ENCODE results near the gene COX19.
A peak's percentile ranks its signal among the peaks of the same experiment; 100 is the strongest.

The COX19 gene

DNA sequence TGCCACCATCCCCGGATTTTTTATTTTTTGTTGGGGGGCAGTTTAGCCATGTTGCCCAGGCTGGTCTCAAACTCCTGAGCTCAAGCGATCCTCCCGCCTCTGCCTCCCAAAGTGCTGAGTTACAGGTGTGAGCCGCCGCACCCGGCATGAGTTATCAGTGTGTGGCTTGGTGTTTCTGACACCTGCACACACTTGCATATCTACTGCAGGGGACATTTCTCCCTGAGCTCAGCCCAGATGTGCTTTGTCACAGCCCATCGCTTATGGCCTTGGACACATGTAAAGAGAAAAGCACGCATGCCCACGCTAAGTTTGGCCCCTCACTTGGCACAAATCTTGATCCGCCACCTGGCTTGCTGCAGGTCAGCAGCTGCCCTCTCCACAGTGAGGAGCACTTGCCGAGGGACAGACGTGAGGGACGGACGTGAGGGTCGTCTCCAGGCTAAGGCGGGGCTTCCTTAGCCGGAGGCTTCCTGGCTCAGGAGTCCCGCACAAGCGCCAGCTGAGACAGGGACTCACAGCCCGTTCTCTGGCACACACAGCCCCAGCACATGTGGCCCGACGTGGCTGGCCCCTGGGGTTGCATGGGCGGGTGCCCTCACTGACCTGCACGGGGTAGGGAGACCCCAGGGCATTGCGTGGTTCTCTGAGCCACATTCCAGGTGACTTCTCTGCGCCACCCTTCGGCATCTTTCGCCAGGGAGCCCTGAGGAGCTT is 19.4 kb upstream of the COX19 start:
- H3K4me3 ChIP-seq (ENCODE audit: control insufficient read depth, low read depth, low read length): no peak overlapping the region
- TF ChIP-seq, protein P1, sequence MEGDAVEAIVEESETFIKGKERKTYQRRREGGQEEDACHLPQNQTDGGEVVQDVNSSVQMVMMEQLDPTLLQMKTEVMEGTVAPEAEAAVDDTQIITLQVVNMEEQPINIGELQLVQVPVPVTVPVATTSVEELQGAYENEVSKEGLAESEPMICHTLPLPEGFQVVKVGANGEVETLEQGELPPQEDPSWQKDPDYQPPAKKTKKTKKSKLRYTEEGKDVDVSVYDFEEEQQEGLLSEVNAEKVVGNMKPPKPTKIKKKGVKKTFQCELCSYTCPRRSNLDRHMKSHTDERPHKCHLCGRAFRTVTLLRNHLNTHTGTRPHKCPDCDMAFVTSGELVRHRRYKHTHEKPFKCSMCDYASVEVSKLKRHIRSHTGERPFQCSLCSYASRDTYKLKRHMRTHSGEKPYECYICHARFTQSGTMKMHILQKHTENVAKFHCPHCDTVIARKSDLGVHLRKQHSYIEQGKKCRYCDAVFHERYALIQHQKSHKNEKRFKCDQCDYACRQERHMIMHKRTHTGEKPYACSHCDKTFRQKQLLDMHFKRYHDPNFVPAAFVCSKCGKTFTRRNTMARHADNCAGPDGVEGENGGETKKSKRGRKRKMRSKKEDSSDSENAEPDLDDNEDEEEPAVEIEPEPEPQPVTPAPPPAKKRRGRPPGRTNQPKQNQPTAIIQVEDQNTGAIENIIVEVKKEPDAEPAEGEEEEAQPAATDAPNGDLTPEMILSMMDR (IDR thresholded peaks at IDR 0.05; ENCODE audit: control insufficient read depth, insufficient read depth, low read depth, low read length, missing control alignments): no peak
- DNase-seq (ENCODE audit: low read depth): no peak

DNA sequence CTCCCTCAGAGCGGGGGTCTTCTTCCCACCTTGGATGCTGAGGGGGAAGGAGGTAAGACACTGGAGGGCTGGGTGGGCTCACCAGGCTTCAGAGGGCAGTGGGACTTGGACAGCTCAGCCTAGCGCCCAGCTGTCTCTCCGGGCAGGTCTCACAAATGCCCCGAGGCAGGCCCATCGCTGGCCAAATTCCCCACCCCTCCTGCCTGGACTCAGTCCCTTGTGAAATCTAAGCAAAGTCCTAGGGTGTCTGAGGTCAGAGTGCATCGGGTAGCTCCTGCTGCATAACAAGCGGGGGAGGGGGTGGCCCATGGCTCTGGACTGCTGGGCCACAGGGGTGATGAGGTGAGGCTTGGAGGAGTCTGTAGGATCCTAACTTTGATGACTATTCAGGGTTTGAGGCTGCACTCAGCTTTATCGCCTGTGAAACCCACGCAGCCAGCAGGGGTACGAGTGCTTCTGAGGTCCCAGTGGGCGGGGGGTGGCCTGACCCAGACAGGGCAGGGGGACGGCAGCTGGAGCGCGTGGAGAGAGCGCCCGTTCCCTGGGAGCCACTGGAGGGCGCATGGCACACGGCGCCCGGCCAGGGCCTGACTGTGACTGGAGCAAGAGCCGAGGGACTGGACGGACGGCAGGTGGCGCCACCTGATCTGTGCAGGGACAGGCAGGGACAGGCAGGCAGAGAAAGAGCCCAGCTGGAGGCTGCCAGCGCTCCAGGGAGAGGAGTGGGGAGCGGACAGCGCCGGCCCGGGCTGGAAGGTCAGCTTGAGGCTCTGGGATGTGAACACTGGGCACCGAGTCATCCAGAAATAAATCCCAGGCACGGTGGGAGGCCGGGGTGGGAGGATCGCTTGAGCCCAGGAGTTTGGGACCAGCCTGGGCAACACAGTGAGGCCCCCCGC is 17.6 kb upstream of the COX19 start:
- H3K4me3 ChIP-seq (ENCODE audit: control insufficient read depth, low read depth, low read length): no peak overlapping the region
- TF ChIP-seq, protein P1 (IDR thresholded peaks at IDR 0.05; ENCODE audit: control insufficient read depth, insufficient read depth, low read depth, low read length, missing control alignments): peak; percentile 100
- DNase-seq (ENCODE audit: low read depth): peak; percentile 82

DNA sequence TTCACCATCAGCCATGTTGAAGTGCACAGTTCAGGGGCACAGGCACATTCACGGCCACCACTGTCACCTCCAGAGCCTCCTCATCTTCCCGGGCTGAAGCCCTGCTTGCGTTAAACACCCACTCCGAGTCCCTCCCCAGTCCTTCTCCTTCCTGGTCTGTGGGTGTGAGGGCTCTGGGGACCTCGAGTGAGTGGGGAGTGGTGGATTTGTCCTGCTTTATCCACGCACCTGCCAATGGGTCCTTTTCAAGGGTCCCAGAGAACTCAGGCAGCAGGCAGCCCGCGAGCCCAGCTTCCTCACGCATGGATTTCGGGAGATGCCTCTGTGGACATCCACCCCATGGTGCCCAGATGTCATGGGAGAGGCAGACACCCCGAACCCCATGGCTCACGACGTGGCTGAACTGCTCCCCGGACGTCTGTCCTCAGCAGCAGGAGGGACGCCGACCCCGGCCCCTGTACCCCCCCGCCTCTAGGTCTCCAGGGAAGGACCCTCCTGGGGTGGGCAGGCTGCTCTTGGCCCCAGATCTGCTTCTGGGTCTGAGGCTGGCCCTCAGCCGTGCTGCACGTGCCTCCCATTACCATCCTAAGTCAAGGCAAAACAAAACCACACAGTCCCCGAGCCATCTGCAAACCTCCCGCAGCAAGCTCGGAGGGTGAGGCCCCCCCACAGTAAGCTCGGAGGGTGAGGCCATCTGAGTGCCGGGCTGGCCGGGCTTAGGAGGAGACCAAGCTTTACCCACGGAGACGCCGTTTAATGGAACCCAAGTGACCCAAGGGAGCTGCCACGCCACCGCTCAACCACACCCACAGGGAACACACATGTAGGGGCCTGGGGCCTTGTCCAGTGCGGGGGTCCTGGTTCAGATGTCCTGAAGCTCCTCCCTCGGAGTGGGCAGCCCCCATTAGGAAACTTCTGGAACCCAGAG is 16.6 kb upstream of the COX19 start:
- no peak for DNase-seq (ENCODE audit: low read depth)
- TF ChIP-seq, protein P1 (IDR thresholded peaks at IDR 0.05; ENCODE audit: control insufficient read depth, insufficient read depth, low read depth, low read length, missing control alignments): no peak
- no peak overlapping the region for H3K4me3 ChIP-seq (ENCODE audit: control insufficient read depth, low read depth, low read length)

DNA sequence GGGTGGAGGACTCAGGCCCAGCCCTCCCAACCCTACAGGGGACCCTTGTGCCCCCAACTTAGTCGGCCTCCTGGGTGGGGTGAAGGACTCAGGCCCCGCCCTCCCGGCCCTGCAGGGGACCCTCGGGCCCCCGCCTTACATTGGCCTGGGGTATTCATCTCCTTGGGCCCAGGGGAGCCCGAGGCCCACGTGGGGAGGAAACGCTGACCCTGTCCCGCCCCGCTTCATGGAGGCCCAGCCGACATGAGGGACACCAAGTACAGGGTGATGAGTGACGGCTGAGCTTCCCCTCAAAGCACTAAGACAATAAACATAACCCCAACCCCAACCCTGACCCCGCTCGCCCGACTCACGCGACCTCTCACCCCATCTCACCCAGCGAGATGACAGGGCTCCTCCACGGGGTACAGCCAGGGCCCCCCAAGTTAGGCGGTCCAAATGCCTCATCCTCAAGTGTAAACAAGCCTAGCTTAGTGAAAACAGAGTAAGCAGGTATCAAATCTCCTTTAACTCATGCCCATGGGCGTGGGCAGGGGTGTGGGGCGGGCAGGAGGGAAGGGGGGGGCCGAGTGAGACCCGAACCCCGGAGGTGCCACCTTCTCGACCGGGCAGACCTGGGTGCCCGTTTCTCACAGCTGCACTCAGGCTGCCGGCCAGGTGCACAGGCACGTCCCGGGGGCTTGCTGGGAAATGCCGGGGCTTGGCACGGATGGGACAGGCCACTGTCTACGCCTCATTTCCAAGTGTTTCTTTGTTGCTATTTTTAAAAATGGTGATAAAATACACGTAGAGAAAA is 15.8 kb upstream of the COX19 start:
- H3K4me3 ChIP-seq (ENCODE audit: control insufficient read depth, low read depth, low read length): no peak overlapping the region
- TF ChIP-seq, protein P1 (IDR thresholded peaks at IDR 0.05; ENCODE audit: control insufficient read depth, insufficient read depth, low read depth, low read length, missing control alignments): no peak
- DNase-seq (ENCODE audit: low read depth): no peak

DNA sequence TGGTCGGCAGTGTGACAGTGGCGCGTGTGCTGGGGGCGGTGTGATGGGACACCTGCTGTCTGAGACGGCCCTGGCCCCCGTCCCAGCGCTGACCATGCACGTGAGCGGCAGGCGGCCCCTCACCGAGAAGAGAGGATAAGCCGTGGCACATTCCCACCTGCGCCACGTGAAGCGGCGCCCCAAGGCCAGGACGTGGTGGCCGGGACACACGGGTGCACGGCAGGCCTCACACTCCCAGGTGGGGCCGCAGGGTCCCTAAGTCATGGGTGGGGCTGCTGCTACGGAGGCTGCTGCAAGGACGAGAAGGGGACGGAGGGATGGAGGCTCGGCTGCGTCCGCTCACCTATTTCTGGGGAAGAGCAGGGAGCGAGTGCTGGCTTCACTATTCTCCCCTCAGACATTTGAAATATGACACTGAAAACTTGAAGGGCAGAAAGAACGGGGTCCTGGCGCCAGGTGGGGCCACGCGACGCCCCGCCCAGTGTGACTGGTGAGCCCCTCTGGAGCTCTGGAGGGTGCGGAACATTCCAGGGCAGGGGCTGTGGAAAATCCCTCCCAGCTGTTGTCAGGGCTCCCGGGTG is 15.1 kb upstream of the COX19 start:
- H3K4me3 ChIP-seq (ENCODE audit: control insufficient read depth, low read depth, low read length): no peak overlapping the region
- TF ChIP-seq, protein P1 (IDR thresholded peaks at IDR 0.05; ENCODE audit: control insufficient read depth, insufficient read depth, low read depth, low read length, missing control alignments): no peak
- no peak for DNase-seq (ENCODE audit: low read depth)

Measured in AG09309 (cell line).